GM12875 (cell line): ENCODE results near the gene COL4A4.
"Not testable (repeated sequence)": the region's sequence is repeated elsewhere in the genome, so short reads cannot be mapped to it uniquely, and the experiment has no call there.

Source experiments
- H3K4me3 ChIP-seq: one replicate; pipeline ENCODE4 v1.5.1; 2011; ENCODE audit warnings: low read depth, low read length, control low read depth
- CTCF ChIP-seq: IDR thresholded peaks from 2 replicates; pipeline ENCODE4 v1.5.1; 2011; ENCODE audit warnings: low read depth, mild to moderate bottlenecking, control low read depth, inconsistent platforms, low read length, moderate library complexity, borderline replicate concordance; ENCODE audit not compliant: insufficient read depth

The COL4A4 gene

GRCh38 chr2:227182765-227183164, 18.8 kb upstream of the COL4A4 start:
- no peak for TF ChIP-seq CTCF
- no peak overlapping the region for H3K4me3 ChIP-seq

GRCh38 chr2:227180770-227181169, 16.8 kb upstream of the COL4A4 start:
- TF ChIP-seq CTCF, result no peak
- no peak overlapping the region for H3K4me3 ChIP-seq

- no peak overlapping the region for H3K4me3 ChIP-seq
- TF ChIP-seq CTCF, result no peak
Measured at GRCh38 chr2:227179988-227180685, 16.1 kb upstream of the COL4A4 start.

- no peak for TF ChIP-seq CTCF
- H3K4me3 ChIP-seq, result no peak overlapping the region
Measured at GRCh38 chr2:227177592-227178336, 13.8 kb upstream of the COL4A4 start.

GRCh38 chr2:227171779-227172178, 7.8 kb upstream of the COL4A4 start:
- H3K4me3 ChIP-seq, result not testable (repeated sequence)

DNA sequence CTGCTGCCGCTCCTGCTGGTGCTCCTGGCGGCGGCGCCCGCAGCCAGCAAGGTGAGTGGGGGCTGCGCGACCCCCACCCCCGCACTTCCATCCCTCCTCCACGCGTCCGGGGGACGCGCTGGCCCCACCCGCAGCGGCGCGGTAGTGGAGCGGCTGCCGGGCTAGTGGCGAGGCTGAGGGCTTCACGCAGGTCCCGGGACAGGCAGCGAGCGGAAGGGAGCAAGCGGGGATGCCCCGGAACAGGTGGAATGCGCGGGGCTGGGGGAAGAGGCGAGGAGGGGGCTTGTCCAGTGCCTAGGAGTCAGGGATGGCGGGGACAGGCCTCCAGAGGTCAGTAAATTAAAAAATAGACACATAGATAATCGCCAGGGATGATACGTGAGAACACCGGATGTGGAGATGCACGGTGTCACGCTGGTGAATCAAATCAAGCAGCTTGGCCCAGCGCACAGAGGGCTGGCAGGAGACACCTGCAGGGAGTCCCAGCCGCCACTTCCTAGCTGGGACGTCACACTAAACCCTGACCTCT, 822 bp upstream of the COL4A4 start:
- H3K4me3 ChIP-seq, result peak overlapping the region; percentile 80
- TF ChIP-seq CTCF, result no peak

- peak overlapping the region; percentile 80 for H3K4me3 ChIP-seq
- no peak for TF ChIP-seq CTCF
Measured at GRCh38 chr2:227163485-227163997, 464 bp downstream of the COL4A4 start.
